GM12878 (cell line): ENCODE results near the gene MYT1. TPM values are rescaled to one million over a fixed set of nuclear protein-coding genes. Genes with fewer than 3 reads are reported as not detected.

ENCODE experiments used
- BCLAF1 ChIP-seq: fragments of 450-650 bp; IDR thresholded peaks from 2 replicates; pipeline ENCODE4 v1.6.1; 2017; ENCODE audit warnings: antibody characterized with exemption, mild to moderate bottlenecking, moderate library complexity
- E4F1 ChIP-seq: fragments of 450-650 bp; IDR thresholded peaks from 2 replicates; pipeline ENCODE4 v1.6.1; 2018; ENCODE audit warnings: borderline replicate concordance, mild to moderate bottlenecking; ENCODE audit not compliant: partially characterized antibody
- RUNX3 ChIP-seq: IDR thresholded peaks from 2 replicates; pipeline ENCODE4 v1.6.1; 2012; ENCODE audit warnings: low read length, inconsistent platforms
- SRF ChIP-seq, 2 experiments: IDR thresholded peaks; 2 replicates each; pipeline ENCODE4 v1.6.1; 2011; ENCODE audit warnings: low read depth in 2 of 2, low read length in 2 of 2, mild to moderate bottlenecking in 1 of 2, moderate library complexity in 1 of 2
- TCF7 ChIP-seq: IDR thresholded peaks from 2 replicates; pipeline ENCODE4 v1.6.1; 2014; ENCODE audit warnings: antibody characterized with exemption, borderline replicate concordance
- ZNF687 ChIP-seq: fragments of 450-650 bp; IDR thresholded peaks from 2 replicates; pipeline ENCODE4 v1.6.1; 2017; ENCODE audit warnings: mild to moderate bottlenecking, moderate library complexity
- polyA plus RNA-seq, 11 experiments: library from polyadenylated mRNA; depleted of rRNA in 4 of 11; unstranded in 6 of 11; stranded (reverse) in 5 of 11; fragments of >200 nt; fragmentation: Nextera tagmentation in 4 of 11; fragmentation: Illumina TruSeq in 1 of 11; extraction: Ambion mirVana in 4 of 11; extraction: Trizol in 1 of 11; gene quantifications; 1 replicate in 1 of 11; 2 replicates in 10 of 11; pipeline versions ENCODE4 v1.2.1 to v1.2.3, GENCODE V29; 2011 to 2016; ENCODE audit warnings: inconsistent platforms in 2 of 11, missing spikeins in 2 of 11, low read depth in 1 of 11
- total RNA-seq, 4 experiments: library from RNA; depleted of rRNA in 3 of 4; stranded (reverse); fragments of >200 nt in 3 of 4; fragmentation: Illumina TruSeq in 1 of 4; extraction: Trizol in 1 of 4; gene quantifications; 2 replicates each; pipeline versions ENCODE4 v1.2.1 to v1.2.3, GENCODE V29; 2013 to 2021

Gene MYT1
- total and polyA plus RNA-seq, 10 of the 15 experiments (the other 5 are each of a cell fraction or from before 2014, with no cell fraction given): 0.01 to 0.10 TPM; not detected in 8

GRCh38 chr20:64225828-64226598 is 61.8 kb downstream of the MYT1 start (continued):
- TF ChIP-seq ZNF687: no peak
- TF ChIP-seq RUNX3: no peak
- TF ChIP-seq TCF7: no peak
- no peak for TF ChIP-seq E4F1
- TF ChIP-seq SRF (IDR thresholded peaks at IDR 0.05; ENCODE audit: low read depth in 2 of 2, low read length in 2 of 2): no peak
- no peak for TF ChIP-seq BCLAF1
